Activated naive CD8-positive, alpha-beta T cell treated with anti-CD3 and anti-CD28 coated beads, Interleukin-2, amount 10 ng/mL, durations not matched to agents 7 days and 5 days (primary cell): Measurements from ENCODE around the gene DAGLA. TPM values are rescaled to one million over a fixed set of nuclear protein-coding genes. Genes with fewer than 3 reads are reported as not detected.

Experiments used
- ATAC-seq: fragments of 150-1000 bp; cut with Tn5 transposase; one replicate; pipeline ENCODE4 v1.10.0; 2021; ENCODE audit warnings: low read depth, moderate library complexity
- POLR2A ChIA-PET: fragments of 350-600 bp; sonication (Branson Sonifier 250); formaldehyde crosslinking; loops from one replicate; lab custom pipeline; 2021; ENCODE audit warnings: antibody characterized with exemption; lab: Charles Lee
- DNase-seq: peaks from one replicate; pipeline ENCODE4 v3.0.0; 2021
- H3K27ac Mint-ChIP-seq: one replicate; pipeline ENCODE4 v1.8.0; 2022; ENCODE audit warnings: mild to moderate bottlenecking, mixed read lengths
- H3K27me3 Mint-ChIP-seq: one replicate; pipeline ENCODE4 v1.8.0; 2022; ENCODE audit warnings: mild to moderate bottlenecking, moderate library complexity, mixed read lengths
- H3K36me3 Mint-ChIP-seq: one replicate; pipeline ENCODE4 v1.8.0; 2021; ENCODE audit warnings: mild to moderate bottlenecking, mixed read lengths
- H3K4me1 Mint-ChIP-seq: one replicate; pipeline ENCODE4 v1.8.0; 2021; ENCODE audit warnings: mixed read lengths
- H3K4me3 Mint-ChIP-seq: one replicate; pipeline ENCODE4 v1.8.0; 2022; ENCODE audit warnings: mild to moderate bottlenecking, moderate library complexity, mixed read lengths
- H3K9me3 Mint-ChIP-seq: one replicate; pipeline ENCODE4 v1.8.0; 2021; ENCODE audit warnings: mixed read lengths
- total RNA-seq, 2 experiments: library from RNA; stranded (reverse); gene quantifications; one replicate each; pipeline ENCODE4 v1.2.3, GENCODE V29; 2021

DAGLA gene
- total RNA-seq, 2 experiments from 2014 or later, result 0.08 to 0.14 TPM

GRCh38 chr11:61779666-61780525, 99.7 kb downstream of the DAGLA start:
- Mint-ChIP-seq H3K4me1 (peaks cover 10% of the 10 kb centered on the region), H3K27ac (peak overlapping the region; percentile 43), H3K4me3 (no peak overlapping the region), H3K27me3 (no peaks in the 10 kb centered on the region), H3K36me3 (peaks cover under 1% of the 10 kb centered on the region), H3K9me3 (no peaks in the 10 kb centered on the region)
- no peak for DNase-seq
- no peak for ATAC-seq
- POLR2A ChIA-PET, result interaction anchor here (1.3 kb wide), 1 partner anchor 35 kb away, joined by 3 read pairs; no protein-coding TSS in a partner anchor

- Mint-ChIP-seq H3K27ac (peak overlapping the region; percentile 43), H3K4me3 (no peak overlapping the region)
Measured at GRCh38 chr11:61780581-61781162, 100.5 kb downstream of the DAGLA start.

GRCh38 chr11:61781585-61781984, 101.4 kb downstream of the DAGLA start:
- no peak for DNase-seq
- Mint-ChIP-seq H3K4me3 (no peak overlapping the region), H3K27me3 (no peaks in the 10 kb centered on the region), H3K9me3 (no peaks in the 10 kb centered on the region), H3K36me3 (peaks cover 2% of the 10 kb centered on the region), H3K4me1 (peaks cover 8% of the 10 kb centered on the region), H3K27ac (no peak overlapping the region)
- POLR2A ChIA-PET, result interaction anchor here (1.2 kb wide), 1 partner anchor 10 kb away, joined by 4 read pairs; no protein-coding TSS in a partner anchor
- ATAC-seq, result no peak

More at GRCh38 chr11:61780581-61781162, 100.5 kb downstream of the DAGLA start:
- H3K4me1 Mint-ChIP-seq, result peaks cover 8% of the 10 kb centered on the region
- peaks cover 2% of the 10 kb centered on the region for H3K36me3 Mint-ChIP-seq
- no peaks in the 10 kb centered on the region for H3K27me3 Mint-ChIP-seq
- no peaks in the 10 kb centered on the region for H3K9me3 Mint-ChIP-seq
- DNase-seq, result no peak
- POLR2A ChIA-PET, result interaction anchor here (0.8 to 1.3 kb wide), 2 partner anchors 12 to 34 kb away, joined by 3 read pairs; partner anchors contain the start of gene FEN1
- no peak for ATAC-seq

- ATAC-seq, result no peak
- POLR2A ChIA-PET, result interaction anchor here (1.2 to 1.3 kb wide), 2 partner anchors 9 to 10 kb away, joined by 4 to 10 read pairs; partner anchors contain the start of genes FEN1 and TMEM258
- no peaks in the 10 kb centered on the region for H3K27me3 Mint-ChIP-seq
- peaks cover 2% of the 10 kb centered on the region for H3K36me3 Mint-ChIP-seq
- H3K4me3 Mint-ChIP-seq, result no peak overlapping the region
- no peak overlapping the region for H3K27ac Mint-ChIP-seq
- no peak for DNase-seq
- no peaks in the 10 kb centered on the region for H3K9me3 Mint-ChIP-seq
- H3K4me1 Mint-ChIP-seq, result peaks cover 5% of the 10 kb centered on the region
Measured at GRCh38 chr11:61782299-61782698, 102.1 kb downstream of the DAGLA start.

GRCh38 chr11:61782841-61783240, 102.7 kb downstream of the DAGLA start:
- no peaks in the 10 kb centered on the region for H3K27me3 Mint-ChIP-seq
- H3K4me1 Mint-ChIP-seq, result peaks cover 5% of the 10 kb centered on the region
- ATAC-seq, result no peak
- DNase-seq, result no peak
- peaks cover 2% of the 10 kb centered on the region for H3K36me3 Mint-ChIP-seq
- no peak overlapping the region for H3K4me3 Mint-ChIP-seq
- H3K9me3 Mint-ChIP-seq, result no peaks in the 10 kb centered on the region
- no peak overlapping the region for H3K27ac Mint-ChIP-seq
- POLR2A ChIA-PET, result interaction anchor here (1.3 kb wide), 1 partner anchor 10 kb away, joined by 10 read pairs; the partner anchor contains the start of genes FEN1 and TMEM258

GRCh38 chr11:61783717-61784505, 103.7 kb downstream of the DAGLA start:
- ATAC-seq (no peak), DNase-seq (no peak)
- Mint-ChIP-seq H3K27me3 (no peaks in the 10 kb centered on the region), H3K4me1 (peaks cover 10% of the 10 kb centered on the region), H3K4me3 (no peak overlapping the region), H3K27ac (peak overlapping the region; percentile 25), H3K36me3 (peaks cover 2% of the 10 kb centered on the region), H3K9me3 (no peaks in the 10 kb centered on the region)
- POLR2A ChIA-PET, result interaction anchor here (1.1 kb wide), 1 partner anchor 9 kb away, joined by 3 read pairs; the partner anchor contains the start of genes FEN1 and TMEM258

- no peaks in the 10 kb centered on the region for H3K9me3 Mint-ChIP-seq
- H3K36me3 Mint-ChIP-seq, result peaks cover 6% of the 10 kb centered on the region
- no peaks in the 10 kb centered on the region for H3K27me3 Mint-ChIP-seq
- peaks cover 10% of the 10 kb centered on the region for H3K4me1 Mint-ChIP-seq
- DNase-seq (no peak), ATAC-seq (no peak)
- POLR2A ChIA-PET, result interaction anchor here (1.1 to 1.2 kb wide), 2 partner anchors 8 to 31 kb away, joined by 3 to 5 read pairs; partner anchors contain the start of genes FEN1 and TMEM258
- no peak overlapping the region for H3K4me3 Mint-ChIP-seq
- H3K27ac Mint-ChIP-seq, result peak overlapping the region; percentile 37
Measured at GRCh38 chr11:61784506-61784805, 104.3 kb downstream of the DAGLA start.

GRCh38 chr11:61785837-61786402, 105.7 kb downstream of the DAGLA start:
- Mint-ChIP-seq H3K4me1 (peaks cover 15% of the 10 kb centered on the region), H3K27me3 (no peaks in the 10 kb centered on the region), H3K36me3 (peaks cover 13% of the 10 kb centered on the region), H3K4me3 (no peak overlapping the region), H3K27ac (no peak overlapping the region), H3K9me3 (no peaks in the 10 kb centered on the region)
- no peak for ATAC-seq
- POLR2A ChIA-PET, result no interaction called here
- no peak for DNase-seq

GRCh38 chr11:61787928-61788491, 107.8 kb downstream of the DAGLA start:
- peak overlapping the region; percentile 48 for H3K27ac Mint-ChIP-seq
- peaks cover 13% of the 10 kb centered on the region for H3K36me3 Mint-ChIP-seq
- H3K4me1 Mint-ChIP-seq, result peaks cover 25% of the 10 kb centered on the region
- H3K9me3 Mint-ChIP-seq, result no peaks in the 10 kb centered on the region
- DNase-seq (no peak), ATAC-seq (no peak)
- POLR2A ChIA-PET, result no interaction called here
- H3K4me3 Mint-ChIP-seq, result no peak overlapping the region
- no peaks in the 10 kb centered on the region for H3K27me3 Mint-ChIP-seq

- Mint-ChIP-seq H3K36me3 (peaks cover 24% of the 10 kb centered on the region), H3K9me3 (no peaks in the 10 kb centered on the region), H3K27ac (peak overlapping the region; percentile 99), H3K27me3 (no peaks in the 10 kb centered on the region), H3K4me1 (peaks cover 44% of the 10 kb centered on the region), H3K4me3 (peak overlapping the region; percentile 91)
- DNase-seq, result no peak
- ATAC-seq, result no peak
- POLR2A ChIA-PET, result interaction anchor here (0.6 to 3.7 kb wide), 9 partner anchors 9 to 290 kb away, joined by 4 to 34 read pairs (median 6); partner anchors contain the start of genes FADS1, FADS2 and MYRF
Measured at GRCh38 chr11:61791737-61792309, 111.6 kb downstream of the DAGLA start.

- Mint-ChIP-seq H3K27ac (peak within 1 kb of the TSS; percentile 99), H3K36me3 (peaks cover 29% of the 10 kb centered on the region), H3K4me3 (peak within 1 kb of the TSS; percentile 91), H3K27me3 (no peaks in the 10 kb centered on the region), H3K9me3 (no peaks in the 10 kb centered on the region), H3K4me1 (peaks cover 49% of the 10 kb centered on the region)
- DNase-seq, result peak; percentile 92
- POLR2A ChIA-PET, result interaction anchor here (0.6 to 3.7 kb wide), 17 partner anchors 8 to 463 kb away, joined by 3 to 34 read pairs (median 4); partner anchors contain the start of genes CPSF7, FADS1, FADS2 and MYRF
- ATAC-seq, result peak; percentile 91
Measured at GRCh38 chr11:61792310-61793082, 112.3 kb downstream of the DAGLA start, which contains the start of the genes FEN1 and TMEM258. TSS of gene FEN1 (plus strand) at chr11:61792911. CDS start at chr11:61795362, 2,451 bp downstream. TSS of gene TMEM258 (minus strand) at chr11:61792599. CDS start at chr11:61792558, 41 bp downstream.
